ENCODE measurements around the gene INKA2. TPM values are rescaled to one million over a fixed set of nuclear protein-coding genes. Genes with fewer than 3 reads are reported as not detected.

INKA2 gene
- total and polyA plus RNA-seq, 2 experiments from 2014 or later = 3.7 to 8.4 TPM

DNA sequence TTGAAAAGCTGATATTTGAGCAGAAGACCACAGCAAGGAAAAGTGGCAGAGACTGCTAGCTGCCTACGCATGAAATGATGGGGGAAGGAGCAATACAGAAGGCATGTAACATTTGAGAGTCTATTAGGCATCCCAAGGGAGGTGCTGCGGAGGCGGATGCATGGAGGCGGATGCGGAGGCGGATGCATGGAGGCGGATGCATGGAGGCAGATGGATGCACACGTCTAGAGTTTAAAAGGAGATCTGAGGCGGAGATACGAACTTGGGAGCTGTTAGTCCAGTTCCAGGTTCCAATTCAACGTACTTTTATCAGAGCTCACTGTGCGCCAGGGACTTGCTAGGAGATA, 15.8 kb upstream of the INKA2 start (continued):
- no peak for TF ChIP-seq ZNF462 (CRISPR knock-in tag; IDR thresholded peaks at IDR 0.05)
- TF ChIP-seq ETS1 (IDR thresholded peaks at IDR 0.05) = no peak
- no peak for TF ChIP-seq ZNF331 (CRISPR knock-in tag; IDR thresholded peaks at IDR 0.05; ENCODE audit: low read depth)
- TF ChIP-seq REST (IDR thresholded peaks at IDR 0.05; ENCODE audit: unreplicated experiment) = no peak
- TF ChIP-seq JUNB (IDR thresholded peaks at IDR 0.05; ENCODE audit: unreplicated experiment) = no peak
- TF ChIP-seq CREB1 (CRISPR knock-in tag; IDR thresholded peaks at IDR 0.05; ENCODE audit: low read depth) = no peak
- no peak for TF ChIP-seq POLR2AphosphoS5 (IDR thresholded peaks at IDR 0.05; ENCODE audit: low read depth)
